DOHH2 (cell line): ENCODE results near the gene FN1.

Source experiments
- H3F3A ChIP-seq: fragments of 200-600 bp; sonication (generic), shearing (Covaris generic); 2 replicates; pipeline ENCODE4 v1.6.0; 2016; ENCODE audit warnings: antibody characterized with exemption, mild to moderate bottlenecking; ENCODE audit not compliant: control insufficient read depth, insufficient read depth
- H3K27ac ChIP-seq: fragments of 200-600 bp; sonication (generic); 2 replicates; pipeline ENCODE4 v1.5.1; 2014; ENCODE audit warnings: low read depth, mild to moderate bottlenecking, low read length, moderate library complexity
- H3K27me3 ChIP-seq: fragments of 200-600 bp; sonication (generic); 2 replicates; pipeline ENCODE4 v1.6.1; 2014; ENCODE audit warnings: mild to moderate bottlenecking, low read length, mixed read lengths; ENCODE audit not compliant: control insufficient read depth
- H3K36me3 ChIP-seq: fragments of 200-600 bp; sonication (generic); 2 replicates; pipeline ENCODE4 v1.6.1; 2014; ENCODE audit warnings: mild to moderate bottlenecking, low read length, moderate library complexity, mixed read lengths; ENCODE audit not compliant: control insufficient read depth
- H3K4me1 ChIP-seq: fragments of 200-600 bp; sonication (generic); 2 replicates; pipeline ENCODE4 v1.6.1; 2014; ENCODE audit warnings: mild to moderate bottlenecking, low read length, mixed read lengths; ENCODE audit not compliant: control insufficient read depth
- H3K4me2 ChIP-seq: fragments of 200-600 bp; sonication (generic); 2 replicates; pipeline ENCODE4 v1.6.0; 2014; ENCODE audit warnings: mild to moderate bottlenecking, low read length, moderate library complexity
- H3K4me3 ChIP-seq: fragments of 200-600 bp; sonication (generic); 2 replicates; pipeline ENCODE4 v1.5.1; 2014; ENCODE audit warnings: mild to moderate bottlenecking, low read length, mixed read lengths
- H3K79me2 ChIP-seq: fragments of 200-600 bp; sonication (generic); 2 replicates; pipeline ENCODE4 v1.6.1; 2014; ENCODE audit warnings: mild to moderate bottlenecking, low read length, mixed read lengths; ENCODE audit not compliant: control insufficient read depth
- H3K9me2 ChIP-seq: fragments of 200-600 bp; sonication (generic); replicated peaks from 2 replicates; pipeline ENCODE4 v1.6.1; 2014; ENCODE audit warnings: mild to moderate bottlenecking, low read length, mixed read lengths; ENCODE audit not compliant: control insufficient read depth
- H3K9me3 ChIP-seq: fragments of 200-600 bp; sonication (generic); 2 replicates; pipeline ENCODE4 v1.6.1; 2014; ENCODE audit warnings: antibody characterized with exemption, low read length, mixed read lengths; ENCODE audit not compliant: control insufficient read depth, insufficient read depth
- H4K20me1 ChIP-seq: fragments of 200-600 bp; sonication (generic); 2 replicates; pipeline ENCODE4 v1.6.0; 2014; ENCODE audit warnings: low read depth, mild to moderate bottlenecking, antibody characterized with exemption, low read length, moderate library complexity; ENCODE audit not compliant: control insufficient read depth, insufficient read depth
- EZH2phosphoT487 ChIP-seq: fragments of 200-600 bp; sonication (generic); IDR thresholded peaks from 2 replicates; pipeline ENCODE4 v1.6.1; 2017; ENCODE audit warnings: borderline replicate concordance, mild to moderate bottlenecking, antibody characterized with exemption, low read length, moderate library complexity, mixed read lengths
- TF ChIP-seq, protein P1 (sequence below): fragments of 200-600 bp; sonication (generic); IDR thresholded peaks from one replicate; pipeline ENCODE4 v1.5.1; 2014; ENCODE audit warnings: antibody characterized with exemption, mild to moderate bottlenecking, low read depth, low read length; ENCODE audit not compliant: poor library complexity, severe bottlenecking

Gene FN1

GRCh38 chr2:215460682-215461382, 25.0 kb upstream of the FN1 start:
- Histone ChIP-seq H3K4me3 (no peak overlapping the region), H3K4me1 (no peaks in the 10 kb centered on the region), H3K9me2 (no peaks in the 10 kb centered on the region), H3K36me3 (no peaks in the 10 kb centered on the region), H3K4me2 (no peak overlapping the region), H3K79me2 (no peaks in the 10 kb centered on the region), H4K20me1 (no peaks in the 10 kb centered on the region), H3F3A (no peaks in the 10 kb centered on the region), H3K9me3 (no peaks in the 10 kb centered on the region), H3K27me3 (no peaks in the 10 kb centered on the region), H3K27ac (no peak overlapping the region)
- TF ChIP-seq, protein P1, sequence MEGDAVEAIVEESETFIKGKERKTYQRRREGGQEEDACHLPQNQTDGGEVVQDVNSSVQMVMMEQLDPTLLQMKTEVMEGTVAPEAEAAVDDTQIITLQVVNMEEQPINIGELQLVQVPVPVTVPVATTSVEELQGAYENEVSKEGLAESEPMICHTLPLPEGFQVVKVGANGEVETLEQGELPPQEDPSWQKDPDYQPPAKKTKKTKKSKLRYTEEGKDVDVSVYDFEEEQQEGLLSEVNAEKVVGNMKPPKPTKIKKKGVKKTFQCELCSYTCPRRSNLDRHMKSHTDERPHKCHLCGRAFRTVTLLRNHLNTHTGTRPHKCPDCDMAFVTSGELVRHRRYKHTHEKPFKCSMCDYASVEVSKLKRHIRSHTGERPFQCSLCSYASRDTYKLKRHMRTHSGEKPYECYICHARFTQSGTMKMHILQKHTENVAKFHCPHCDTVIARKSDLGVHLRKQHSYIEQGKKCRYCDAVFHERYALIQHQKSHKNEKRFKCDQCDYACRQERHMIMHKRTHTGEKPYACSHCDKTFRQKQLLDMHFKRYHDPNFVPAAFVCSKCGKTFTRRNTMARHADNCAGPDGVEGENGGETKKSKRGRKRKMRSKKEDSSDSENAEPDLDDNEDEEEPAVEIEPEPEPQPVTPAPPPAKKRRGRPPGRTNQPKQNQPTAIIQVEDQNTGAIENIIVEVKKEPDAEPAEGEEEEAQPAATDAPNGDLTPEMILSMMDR = no peak
- TF ChIP-seq EZH2phosphoT487 = no peak

DNA sequence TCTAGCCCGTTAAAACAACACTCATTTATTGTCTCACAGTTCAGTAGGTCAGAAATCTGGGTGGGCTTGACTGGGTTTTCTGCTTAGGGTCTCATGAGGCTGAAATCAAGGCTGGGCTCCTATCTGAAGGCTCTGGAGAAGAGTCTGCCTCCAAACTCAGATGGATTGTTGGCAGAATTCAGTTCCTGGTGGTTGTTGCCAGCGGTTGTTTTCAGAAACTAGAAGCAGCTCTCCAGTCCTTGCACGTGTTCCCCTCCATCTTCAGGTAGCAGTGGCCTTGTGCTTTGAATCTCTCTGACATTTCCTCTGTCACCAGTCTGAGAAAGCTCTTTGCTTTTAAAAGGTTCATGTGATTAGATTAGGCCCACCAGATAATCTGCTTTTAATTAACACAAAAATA, 20.1 kb upstream of the FN1 start:
- no peaks in the 10 kb centered on the region for H3F3A ChIP-seq

GRCh38 chr2:215454519-215455246, 18.8 kb upstream of the FN1 start:
- Histone ChIP-seq H3K9me3 (no peaks in the 10 kb centered on the region), H3K27ac (no peak overlapping the region), H4K20me1 (no peaks in the 10 kb centered on the region), H3K27me3 (no peaks in the 10 kb centered on the region), H3F3A (no peaks in the 10 kb centered on the region), H3K4me1 (no peaks in the 10 kb centered on the region), H3K79me2 (no peaks in the 10 kb centered on the region), H3K4me2 (no peak overlapping the region), H3K36me3 (no peaks in the 10 kb centered on the region), H3K9me2 (no peaks in the 10 kb centered on the region), H3K4me3 (no peak overlapping the region)
- TF ChIP-seq EZH2phosphoT487 = no peak
- TF ChIP-seq, protein P1 = peak; percentile 75

More for the DNA sequence above, 20.1 kb upstream of the FN1 start:
- Histone ChIP-seq H3K4me1 (no peaks in the 10 kb centered on the region), H3K27ac (no peak overlapping the region), H3K27me3 (no peaks in the 10 kb centered on the region), H3K79me2 (no peaks in the 10 kb centered on the region), H4K20me1 (no peaks in the 10 kb centered on the region), H3K36me3 (no peaks in the 10 kb centered on the region), H3K9me3 (no peaks in the 10 kb centered on the region), H3K4me3 (no peak overlapping the region), H3K4me2 (no peak overlapping the region), H3K9me2 (no peaks in the 10 kb centered on the region)
- TF ChIP-seq EZH2phosphoT487 = no peak
- TF ChIP-seq, protein P1 = no peak
